Measurements from ENCODE around the gene RBM14.
"Not testable (repeated sequence)": the region's sequence is repeated elsewhere in the genome, so short reads cannot be mapped to it uniquely, and the experiment has no call there.

Gene RBM14

DNA sequence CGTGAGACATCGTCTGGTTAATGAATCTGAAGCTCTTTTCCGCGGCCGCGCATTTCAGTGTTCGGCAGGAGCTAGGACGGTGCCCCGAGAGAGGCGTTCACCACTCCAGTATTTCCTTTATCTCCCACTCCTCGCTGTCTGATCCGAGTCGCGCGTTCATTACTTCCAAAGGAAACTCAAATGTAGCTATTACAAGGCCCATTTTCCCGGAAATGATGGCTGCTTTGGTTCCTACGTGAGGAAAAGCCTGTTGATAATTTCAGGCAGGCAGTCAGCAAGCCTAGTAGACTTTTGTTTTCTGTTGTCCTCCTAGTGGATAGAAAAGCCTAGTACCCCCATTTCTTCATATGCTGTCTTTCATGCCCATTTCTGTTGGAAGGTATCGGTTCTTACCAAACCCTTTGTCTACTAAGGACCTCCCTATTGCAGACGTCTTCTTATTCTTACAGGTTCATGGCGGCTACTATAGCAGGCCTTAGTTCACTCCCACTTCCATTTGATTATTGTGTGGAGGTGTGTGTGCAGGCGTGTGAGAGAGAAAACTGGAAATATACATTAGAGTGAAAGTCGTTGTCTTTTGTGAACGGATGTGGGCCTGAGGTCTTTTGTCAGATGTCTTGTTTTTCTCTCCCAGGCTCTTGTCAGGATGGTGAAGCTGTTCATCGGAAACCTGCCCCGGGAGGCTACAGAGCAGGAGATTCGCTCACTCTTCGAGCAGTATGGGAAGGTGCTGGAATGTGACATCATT is 22.8 kb downstream of the RBM14 start:
- DNase-seq (ENCODE audit: low read depth in 1 of 2, low spot score in 1 of 2), result peak in 1 of 2 experiments; percentile 14
- no peak for TF ChIP-seq POLR2AphosphoS5 (IDR thresholded peaks at IDR 0.05; ENCODE audit: low read depth)
- TF ChIP-seq GABPA (IDR thresholded peaks at IDR 0.05; ENCODE audit: low read depth), result no peak
- no peak for TF ChIP-seq CTCF (IDR thresholded peaks at IDR 0.05; ENCODE audit: insufficient read depth, low read length)
- no peak for TF ChIP-seq SPI1 (IDR thresholded peaks at IDR 0.05; ENCODE audit: borderline replicate concordance, low read depth)
- no peak for TF ChIP-seq REST (IDR thresholded peaks at IDR 0.05; ENCODE audit: insufficient replicate concordance, low read depth)
- no peaks in the 10 kb centered on the region for H3K27me3 ChIP-seq (ENCODE audit: insufficient read depth, poor library complexity, severe bottlenecking)

GRCh38 chr11:66639814-66640340 is 23.4 kb downstream of the RBM14 start:
- H3K27ac ChIP-seq (replicated peaks); H3K27me3 ChIP-seq (ENCODE audit: insufficient read depth, poor library complexity, severe bottlenecking); DNase-seq (ENCODE audit: low read depth in 1 of 2, low spot score in 1 of 2): not testable (repeated sequence)
- peak overlapping the region; percentile 85 for H3K4me3 ChIP-seq (replicated peaks; ENCODE audit: insufficient read depth, low read length)

More for the DNA sequence above, 22.8 kb downstream of the RBM14 start:
- Histone ChIP-seq H3K27ac (replicated peaks) (peak overlapping the region; percentile 86), H3K4me3 (replicated peaks; ENCODE audit: insufficient read depth, low read length) (peak overlapping the region; percentile 85)

DNA sequence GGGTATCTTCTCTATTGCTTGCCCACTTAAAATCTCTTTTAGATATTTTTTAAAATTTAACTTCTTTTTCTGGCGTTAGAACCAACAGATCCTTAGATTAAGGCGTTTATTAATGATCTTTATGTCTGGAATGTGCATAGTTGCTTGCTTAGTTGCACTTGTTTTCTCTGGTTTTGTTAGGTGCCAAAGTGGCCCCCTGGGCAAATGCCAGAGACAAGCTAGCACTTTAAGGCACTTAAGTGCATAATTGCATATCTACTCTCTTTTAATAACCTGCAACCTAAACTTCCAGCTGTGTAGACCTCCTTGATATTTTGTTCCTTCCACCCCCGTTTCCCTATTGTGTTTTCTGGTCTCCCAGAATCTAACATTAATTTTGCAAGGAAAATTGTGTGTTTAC is 25.4 kb downstream of the RBM14 start:
- no peak for DNase-seq (ENCODE audit: low read depth in 1 of 2, low spot score in 1 of 2)

More for the DNA sequence above, 25.4 kb downstream of the RBM14 start:
- no peak overlapping the region for H3K4me3 ChIP-seq (replicated peaks; ENCODE audit: insufficient read depth, low read length)
- no peak overlapping the region for H3K27ac ChIP-seq (replicated peaks)
- TF ChIP-seq SPI1 (IDR thresholded peaks at IDR 0.05; ENCODE audit: borderline replicate concordance, low read depth) (no peak), GABPA (IDR thresholded peaks at IDR 0.05; ENCODE audit: low read depth) (no peak), POLR2AphosphoS5 (IDR thresholded peaks at IDR 0.05; ENCODE audit: low read depth) (no peak), REST (IDR thresholded peaks at IDR 0.05; ENCODE audit: insufficient replicate concordance, low read depth) (no peak), CTCF (IDR thresholded peaks at IDR 0.05; ENCODE audit: insufficient read depth, low read length) (no peak)
- no peaks in the 10 kb centered on the region for H3K27me3 ChIP-seq (ENCODE audit: insufficient read depth, poor library complexity, severe bottlenecking)
